KMS-11 (cell line): ENCODE data around the gene SORCS2.

ENCODE experiments used
- H2AFZ ChIP-seq: fragments of 200-600 bp; sonication (generic); 2 replicates; pipeline ENCODE4 v1.6.1; 2016; ENCODE audit warnings: antibody characterized with exemption, mixed run types, low read depth
- H3K27ac ChIP-seq: fragments of 200-600 bp; sonication (generic); 2 replicates; pipeline ENCODE4 v1.6.1; 2016; ENCODE audit warnings: mild to moderate bottlenecking, mixed run types
- H3K27me3 ChIP-seq: fragments of 200-600 bp; sonication (generic); 2 replicates; pipeline ENCODE4 v1.6.1; 2017; ENCODE audit warnings: mild to moderate bottlenecking, low read depth, mixed run types, moderate library complexity; ENCODE audit not compliant: insufficient read depth
- H3K36me3 ChIP-seq: fragments of 200-600 bp; sonication (generic); 2 replicates; pipeline ENCODE4 v1.6.1; 2017; ENCODE audit warnings: mild to moderate bottlenecking, mixed run types; ENCODE audit not compliant: insufficient read depth
- H3K4me1 ChIP-seq: fragments of 200-600 bp; sonication (generic); 2 replicates; pipeline ENCODE4 v1.6.1; 2016; ENCODE audit warnings: mild to moderate bottlenecking, low read depth, mixed run types; ENCODE audit not compliant: poor library complexity, severe bottlenecking
- H3K4me2 ChIP-seq: fragments of 200-600 bp; sonication (generic); 2 replicates; pipeline ENCODE4 v1.7.0; 2016; ENCODE audit warnings: mild to moderate bottlenecking, mixed run types
- H3K4me3 ChIP-seq: fragments of 200-600 bp; sonication (generic); IDR thresholded peaks from 2 replicates; pipeline ENCODE4 v1.6.1; 2017; ENCODE audit warnings: low read depth, low read length, mixed read lengths; ENCODE audit not compliant: insufficient read depth
- H3K79me2 ChIP-seq: fragments of 200-600 bp; sonication (generic); 2 replicates; pipeline ENCODE4 v1.6.1; 2016; ENCODE audit warnings: low read depth, mixed run types; ENCODE audit not compliant: insufficient read depth
- H3K9ac ChIP-seq: fragments of 200-600 bp; sonication (generic); 2 replicates; pipeline ENCODE4 v1.6.1; 2016; ENCODE audit warnings: mild to moderate bottlenecking, mixed run types
- H4K20me1 ChIP-seq: fragments of 200-600 bp; sonication (generic); 2 replicates; pipeline ENCODE4 v1.6.1; 2016; ENCODE audit warnings: mild to moderate bottlenecking, mixed run types; ENCODE audit not compliant: insufficient read depth
- TF ChIP-seq, protein P1 (sequence below): fragments of 200-600 bp; sonication (generic); conservative IDR thresholded peaks from 2 replicates; pipeline ENCODE4 v1.6.1; 2017; ENCODE audit warnings: low read depth, mild to moderate bottlenecking, antibody characterized with exemption, low read length, moderate library complexity, mixed read lengths

Gene SORCS2

DNA sequence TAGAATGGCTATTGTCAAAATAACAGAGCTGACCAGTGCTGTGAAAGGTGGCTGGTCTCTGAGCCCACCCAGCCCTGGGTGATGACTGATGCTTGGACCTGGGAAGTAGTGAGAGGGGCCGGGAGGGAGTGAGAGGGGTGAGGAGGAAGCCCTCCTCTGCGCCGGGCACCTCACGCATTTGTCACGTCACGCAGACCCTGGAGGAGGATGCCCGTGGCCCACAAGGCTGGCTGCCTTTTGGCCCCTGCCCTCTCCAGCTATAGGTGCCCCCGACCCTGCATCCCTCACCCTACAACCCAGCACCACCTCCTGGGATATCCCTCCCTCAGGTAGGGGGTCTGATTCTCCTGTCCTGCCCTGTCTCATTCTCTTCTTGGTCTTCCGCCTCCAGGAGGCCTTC, 539.9 kb downstream of the SORCS2 start:
- no peak overlapping the region for H3K27ac ChIP-seq
- TF ChIP-seq, protein P1, sequence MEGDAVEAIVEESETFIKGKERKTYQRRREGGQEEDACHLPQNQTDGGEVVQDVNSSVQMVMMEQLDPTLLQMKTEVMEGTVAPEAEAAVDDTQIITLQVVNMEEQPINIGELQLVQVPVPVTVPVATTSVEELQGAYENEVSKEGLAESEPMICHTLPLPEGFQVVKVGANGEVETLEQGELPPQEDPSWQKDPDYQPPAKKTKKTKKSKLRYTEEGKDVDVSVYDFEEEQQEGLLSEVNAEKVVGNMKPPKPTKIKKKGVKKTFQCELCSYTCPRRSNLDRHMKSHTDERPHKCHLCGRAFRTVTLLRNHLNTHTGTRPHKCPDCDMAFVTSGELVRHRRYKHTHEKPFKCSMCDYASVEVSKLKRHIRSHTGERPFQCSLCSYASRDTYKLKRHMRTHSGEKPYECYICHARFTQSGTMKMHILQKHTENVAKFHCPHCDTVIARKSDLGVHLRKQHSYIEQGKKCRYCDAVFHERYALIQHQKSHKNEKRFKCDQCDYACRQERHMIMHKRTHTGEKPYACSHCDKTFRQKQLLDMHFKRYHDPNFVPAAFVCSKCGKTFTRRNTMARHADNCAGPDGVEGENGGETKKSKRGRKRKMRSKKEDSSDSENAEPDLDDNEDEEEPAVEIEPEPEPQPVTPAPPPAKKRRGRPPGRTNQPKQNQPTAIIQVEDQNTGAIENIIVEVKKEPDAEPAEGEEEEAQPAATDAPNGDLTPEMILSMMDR: no peak
- no peaks in the 10 kb centered on the region for H3K79me2 ChIP-seq
- H3K4me1 ChIP-seq: no peaks in the 10 kb centered on the region
- H3K4me2 ChIP-seq: no peak overlapping the region
- no peaks in the 10 kb centered on the region for H3K27me3 ChIP-seq
- H2AFZ ChIP-seq: no peak overlapping the region
- no peaks in the 10 kb centered on the region for H4K20me1 ChIP-seq
- no peaks in the 10 kb centered on the region for H3K36me3 ChIP-seq
- H3K4me3 ChIP-seq: no peak overlapping the region
- no peak overlapping the region for H3K9ac ChIP-seq

GRCh38 chr4:7733201-7733600, 540.9 kb downstream of the SORCS2 start:
- H3K9ac ChIP-seq: no peak overlapping the region
- H3K79me2 ChIP-seq: no peaks in the 10 kb centered on the region
- no peaks in the 10 kb centered on the region for H3K4me1 ChIP-seq
- no peaks in the 10 kb centered on the region for H3K36me3 ChIP-seq
- TF ChIP-seq, protein P1: no peak
- H3K27ac ChIP-seq: no peak overlapping the region
- H2AFZ ChIP-seq: no peak overlapping the region
- no peak overlapping the region for H3K4me3 ChIP-seq
- H3K4me2 ChIP-seq: no peak overlapping the region
- no peaks in the 10 kb centered on the region for H3K27me3 ChIP-seq
- no peaks in the 10 kb centered on the region for H4K20me1 ChIP-seq

DNA sequence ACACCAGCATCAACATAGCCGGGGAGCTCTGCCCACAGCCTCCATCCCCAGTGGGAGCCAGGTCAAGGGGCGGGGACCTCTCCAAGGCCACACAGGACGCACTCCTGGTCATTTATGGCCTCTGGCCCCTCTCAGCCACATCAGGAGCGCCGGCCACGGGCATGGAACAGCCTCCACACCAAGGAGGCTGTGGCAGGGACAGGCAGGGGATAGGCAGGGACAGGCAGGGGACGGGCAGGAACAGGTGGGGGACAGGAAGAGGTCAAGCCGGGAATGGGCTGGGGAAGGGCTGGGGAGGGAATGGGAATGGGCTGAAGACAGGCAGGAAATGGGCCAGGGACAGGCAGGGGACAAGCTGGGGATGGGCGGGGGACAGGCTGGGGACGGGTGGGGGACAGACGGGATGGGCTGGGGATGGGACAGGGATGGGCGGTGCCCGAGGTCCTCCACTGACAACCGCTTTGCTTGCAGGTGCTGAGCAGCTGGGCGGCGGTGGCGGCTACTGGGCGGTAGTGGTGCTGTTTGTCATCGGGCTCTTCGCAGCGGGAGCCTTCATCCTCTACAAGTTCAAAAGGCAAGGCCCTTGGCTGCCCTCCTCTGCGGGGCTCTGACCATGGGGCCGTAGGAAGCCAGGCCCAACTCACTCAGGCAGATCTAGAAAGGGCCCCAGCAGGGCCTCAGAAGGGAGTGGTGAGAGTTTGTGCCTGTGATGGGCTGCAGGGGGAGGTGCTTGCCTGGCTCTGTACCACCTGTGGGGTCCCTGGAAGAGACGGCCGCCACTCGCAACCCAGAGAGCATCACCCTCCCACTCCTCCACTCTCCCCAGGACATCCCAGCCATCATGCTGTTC, 541.7 kb downstream of the SORCS2 start:
- no peak overlapping the region for H2AFZ ChIP-seq
- no peaks in the 10 kb centered on the region for H3K79me2 ChIP-seq
- H3K4me2 ChIP-seq: no peak overlapping the region
- no peak overlapping the region for H3K9ac ChIP-seq
- no peak overlapping the region for H3K27ac ChIP-seq
- no peaks in the 10 kb centered on the region for H3K27me3 ChIP-seq
- H3K36me3 ChIP-seq: no peaks in the 10 kb centered on the region
- TF ChIP-seq, protein P1: no peak
- no peak overlapping the region for H3K4me3 ChIP-seq
- H4K20me1 ChIP-seq: no peaks in the 10 kb centered on the region
- no peaks in the 10 kb centered on the region for H3K4me1 ChIP-seq

GRCh38 chr4:7734651-7735260, 542.4 kb downstream of the SORCS2 start:
- Histone ChIP-seq H3K36me3 (no peaks in the 10 kb centered on the region), H2AFZ (no peak overlapping the region), H3K79me2 (no peaks in the 10 kb centered on the region), H4K20me1 (no peaks in the 10 kb centered on the region), H3K27ac (no peak overlapping the region), H3K4me3 (no peak overlapping the region), H3K27me3 (no peaks in the 10 kb centered on the region), H3K9ac (no peak overlapping the region), H3K4me2 (no peak overlapping the region), H3K4me1 (no peaks in the 10 kb centered on the region)
- TF ChIP-seq, protein P1: no peak
